Activated CD4-positive, alpha-beta T cell treated with anti-CD3 and anti-CD28 coated beads, Interleukin-2, amount 50 U/mL, for 4 hours (primary cell): ENCODE data around the gene NGLY1.

Experiments
- DNase-seq, 2 experiments: peaks; one replicate each; pipeline ENCODE4 v3.0.0-alpha.2; 2020

NGLY1 gene

DNA sequence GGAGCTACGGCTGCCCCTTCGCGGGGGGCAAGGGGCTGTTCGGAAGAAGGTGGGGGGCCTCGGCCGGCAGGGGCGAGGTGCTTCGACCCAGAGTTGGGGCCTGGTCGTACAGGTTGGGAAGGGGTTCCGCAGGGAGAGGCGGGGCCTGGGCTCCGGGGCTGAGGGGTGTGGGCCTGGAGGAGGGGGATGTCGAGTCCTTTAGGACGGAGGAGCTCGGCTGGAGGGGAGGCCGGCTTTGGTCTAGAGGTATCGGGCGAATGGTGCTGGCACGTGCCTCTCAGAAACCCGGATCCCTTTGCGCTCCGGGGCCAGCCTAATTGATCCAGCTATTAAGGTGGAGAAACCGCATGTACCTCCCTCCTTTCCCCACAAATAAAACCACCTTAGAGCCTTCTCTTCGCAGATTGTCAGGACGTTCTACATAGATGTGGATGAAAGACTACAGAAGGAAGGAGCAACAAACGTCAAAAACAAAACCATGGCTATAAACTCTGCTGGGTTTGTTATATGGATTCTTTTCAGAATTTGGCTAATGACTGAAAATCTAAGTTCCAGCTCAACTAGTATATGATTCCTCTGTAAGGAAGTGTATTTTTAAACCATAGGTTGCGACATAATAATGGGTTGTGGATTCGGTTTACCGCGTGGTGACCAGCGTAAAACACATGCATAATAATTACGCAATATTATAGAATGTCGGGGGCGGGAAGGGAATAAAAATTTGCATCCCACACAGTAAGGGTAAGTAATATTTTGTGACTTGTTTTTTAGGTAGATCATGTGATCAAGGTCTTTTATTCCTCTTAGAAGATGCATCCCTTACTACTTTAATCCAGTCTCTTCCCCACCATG, 644 bp upstream of the NGLY1 start:
- DNase-seq = no peak

DNA sequence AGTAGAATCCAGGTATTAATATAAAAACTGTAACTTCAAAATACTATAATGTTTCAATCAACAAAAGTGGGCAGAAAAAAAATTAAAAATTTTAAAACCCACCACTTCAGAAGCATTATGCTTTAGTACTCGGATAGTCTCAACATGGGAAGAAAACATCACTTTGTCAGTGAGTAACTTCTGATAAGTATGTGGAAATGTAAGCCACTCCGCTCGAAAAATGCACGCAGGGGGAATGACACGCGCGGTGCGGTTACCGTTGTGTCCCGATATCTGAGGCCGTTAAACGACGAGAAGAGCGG, 656 bp downstream of the NGLY1 start:
- no peak for DNase-seq

DNA sequence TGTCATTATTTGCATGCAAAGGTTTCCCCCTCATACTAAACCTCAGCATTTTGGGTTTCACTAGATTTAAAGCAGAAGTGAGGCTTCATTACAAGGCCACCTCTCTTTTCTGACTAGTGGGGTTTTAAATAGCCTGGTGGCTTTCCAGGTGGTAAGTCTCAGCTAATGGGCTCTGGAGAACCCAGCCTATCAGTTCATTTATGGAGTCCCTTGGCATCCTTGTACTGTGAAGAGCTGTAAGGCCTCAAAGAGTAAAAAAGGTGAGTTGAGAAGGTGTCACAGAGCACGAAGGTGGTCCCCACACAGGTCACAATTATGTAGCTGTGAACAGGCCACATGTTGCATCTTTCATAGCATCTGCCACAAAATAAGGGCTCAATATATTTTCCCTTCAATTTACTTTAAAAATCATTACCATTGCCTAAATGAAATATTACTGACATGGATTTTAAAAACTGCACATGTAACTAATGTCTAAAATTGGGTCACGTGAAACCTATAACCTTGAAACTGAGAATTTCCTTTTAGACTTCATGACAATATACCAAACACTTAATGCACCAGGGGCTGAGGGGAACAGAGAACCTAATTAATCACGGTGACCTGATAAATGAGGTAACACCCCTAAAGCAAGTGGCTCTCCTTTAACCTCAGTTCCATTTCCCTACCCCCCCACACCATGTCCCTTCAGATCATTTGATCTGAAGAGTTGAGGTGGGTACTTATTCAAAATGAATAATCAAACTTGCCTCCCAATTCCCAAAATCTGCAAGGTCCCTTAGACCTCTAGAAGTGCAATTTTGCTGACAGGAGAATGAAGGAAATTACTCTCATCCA, 1.3 kb downstream of the NGLY1 start:
- no peak for DNase-seq

DNA sequence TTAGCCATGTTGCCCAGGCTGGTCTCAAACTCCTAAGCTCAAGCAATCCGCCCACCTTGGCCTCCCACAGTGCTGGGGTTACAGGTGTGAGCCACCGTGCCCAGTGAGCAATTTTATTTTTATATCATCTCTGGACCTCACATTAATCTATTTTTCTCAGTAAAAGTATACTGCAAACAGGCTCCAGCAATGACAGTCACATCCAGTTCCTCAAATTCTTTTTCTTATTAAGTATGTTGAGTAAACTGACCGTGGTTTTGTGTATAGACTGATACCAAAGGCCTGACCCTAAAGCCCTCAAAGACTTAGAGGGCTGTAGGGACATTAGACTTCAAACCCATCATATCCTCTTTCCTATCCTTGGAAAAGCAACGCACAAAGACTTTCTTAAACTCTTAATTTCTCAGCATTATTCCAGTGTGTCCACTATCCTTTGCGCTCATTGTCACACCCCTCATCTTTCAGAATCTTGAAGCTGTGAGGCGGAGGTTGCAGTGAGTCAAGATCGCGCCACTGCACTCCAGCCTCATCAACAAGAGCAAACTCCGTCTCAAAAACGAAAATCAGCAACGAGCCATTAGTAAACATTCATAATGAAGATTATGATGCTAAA, 2.0 kb downstream of the NGLY1 start:
- no peak for DNase-seq

DNA sequence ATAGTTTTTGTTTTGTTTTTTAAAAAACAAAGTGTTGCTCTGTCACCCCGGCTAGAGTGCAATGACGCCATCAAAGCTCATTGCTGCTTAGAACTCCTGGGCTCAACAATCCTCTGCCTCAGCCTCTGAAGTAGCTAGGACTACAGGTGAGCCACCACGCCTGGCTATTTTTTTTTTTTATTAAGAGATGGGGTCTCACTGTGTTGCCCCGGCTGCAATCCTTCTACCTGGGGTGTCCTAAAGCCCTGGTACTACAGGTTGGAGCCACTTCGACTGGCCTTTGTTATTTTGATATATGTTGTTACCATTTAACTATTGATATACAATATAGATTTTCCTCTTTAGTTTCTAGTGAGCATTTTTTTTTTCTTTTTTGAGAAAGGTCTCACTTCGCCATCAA, 2.6 kb downstream of the NGLY1 start:
- no peak for DNase-seq

DNA sequence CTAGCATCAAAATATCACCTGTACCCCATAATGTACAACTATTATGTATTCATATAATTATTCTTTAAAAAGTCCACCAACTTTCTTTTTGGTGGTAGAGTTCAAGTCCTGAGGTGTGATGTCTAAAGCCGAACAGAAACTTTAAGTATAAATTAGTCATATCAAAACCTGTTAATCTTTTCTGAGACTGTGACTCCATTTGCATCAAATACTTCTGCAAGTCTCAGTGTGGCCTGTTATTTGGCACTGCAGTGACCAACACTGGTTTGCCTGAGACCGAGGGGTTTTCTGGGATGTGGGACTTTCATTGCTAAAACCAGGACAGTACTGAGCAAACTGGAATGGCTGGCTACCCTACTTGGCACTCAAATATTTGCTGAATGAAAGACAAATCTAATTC, 7.3 kb downstream of the NGLY1 start:
- DNase-seq = no peak

DNA sequence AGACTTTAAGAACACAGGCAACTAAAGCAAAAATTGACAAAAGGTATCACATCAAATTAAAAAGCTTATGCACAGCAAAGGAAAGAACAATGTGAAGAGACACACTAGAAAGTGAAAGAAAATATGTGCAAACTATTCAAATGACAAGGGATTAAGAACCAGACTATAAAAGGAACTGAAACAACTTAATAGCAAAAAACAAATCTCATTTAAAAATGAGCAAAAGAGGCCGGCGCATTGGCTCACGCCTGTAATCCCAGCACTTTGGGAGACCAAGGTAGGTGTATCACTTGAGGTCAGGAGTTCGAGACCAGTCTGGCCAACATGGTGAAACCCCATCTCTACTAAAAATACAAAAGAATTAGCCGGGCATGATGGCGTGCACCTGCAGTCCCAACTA, 14.4 kb downstream of the NGLY1 start:
- no peak for DNase-seq

DNA sequence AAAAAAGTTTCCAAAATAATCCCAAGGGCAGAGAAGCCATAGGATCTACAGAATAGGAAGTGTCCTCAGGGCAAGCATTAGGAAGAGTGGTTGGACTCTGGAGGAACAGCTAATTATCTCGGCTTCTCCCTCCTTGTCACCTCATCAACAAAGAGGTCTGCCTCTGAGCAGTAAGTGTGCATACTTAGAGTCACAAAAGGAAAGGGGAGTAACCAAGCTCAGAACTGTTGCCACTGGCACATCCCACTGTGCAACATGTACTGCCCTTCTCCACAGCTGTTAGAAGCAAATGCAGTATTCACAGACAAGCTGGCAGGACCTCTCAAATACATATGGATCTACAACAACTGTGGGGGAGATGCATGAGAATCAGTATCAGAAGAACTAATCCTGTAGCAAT, 31.5 kb downstream of the NGLY1 start:
- no peak for DNase-seq

DNA sequence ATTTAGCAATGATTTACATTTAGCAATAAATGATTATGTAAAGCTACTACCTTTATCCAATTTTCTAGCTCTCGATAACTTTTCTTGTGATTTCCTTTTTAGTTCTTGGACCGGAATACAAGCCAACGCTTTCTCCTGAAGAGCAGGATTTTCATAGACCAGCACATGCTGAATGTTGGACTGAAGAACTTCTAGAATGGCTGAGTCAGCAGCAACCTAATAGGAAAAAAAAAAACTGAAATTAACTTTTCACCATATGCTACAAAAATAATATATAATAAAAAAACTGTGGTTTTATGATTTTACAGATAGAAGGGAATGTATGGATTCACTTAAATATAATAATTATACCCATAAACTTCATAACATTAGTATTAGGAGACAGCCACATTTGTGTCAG, 32.2 kb downstream of the NGLY1 start:
- DNase-seq = no peak

DNA sequence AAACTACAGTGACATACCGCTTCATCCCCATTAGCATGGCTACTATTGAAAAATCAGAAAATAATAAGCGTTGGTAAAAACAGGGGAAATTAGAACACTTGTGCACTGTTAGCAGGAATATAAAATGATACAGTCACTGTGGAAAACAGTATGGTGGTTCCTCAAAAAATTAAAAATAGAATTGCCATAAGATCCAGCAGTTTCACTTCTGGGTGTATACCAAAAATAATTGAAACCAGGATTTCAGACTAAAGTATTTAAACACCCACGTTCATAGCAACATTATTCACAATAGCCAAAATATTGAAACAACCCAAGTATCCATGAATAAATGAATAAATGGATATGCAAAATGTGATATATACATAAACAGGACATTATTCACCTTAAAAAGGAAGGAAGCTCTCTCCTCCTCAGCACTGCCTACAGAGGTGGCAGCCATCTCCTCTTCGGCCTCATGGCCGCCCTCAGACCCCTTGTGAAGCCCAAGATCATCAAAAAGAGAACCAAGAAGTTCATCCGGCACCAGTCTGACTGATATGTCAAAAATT, 34.1 kb downstream of the NGLY1 start:
- no peak for DNase-seq

DNA sequence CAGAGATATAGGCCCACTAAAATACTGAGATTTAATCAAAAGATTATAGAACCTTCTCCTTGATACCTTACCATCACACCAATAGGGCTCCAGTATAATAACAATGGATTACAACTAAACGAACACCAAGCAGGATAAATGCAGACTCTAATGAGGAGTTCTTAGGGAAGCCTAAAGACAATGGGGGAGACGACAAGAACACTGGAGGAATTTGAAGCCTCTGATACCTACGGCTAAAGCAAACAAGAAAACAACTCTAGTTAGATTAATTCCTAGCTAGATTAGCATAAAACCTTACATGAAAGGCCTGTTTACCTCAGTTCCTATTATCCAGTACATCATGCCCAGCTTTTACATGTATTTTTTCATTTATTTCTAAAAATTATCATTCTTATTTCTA, 35.1 kb downstream of the NGLY1 start:
- DNase-seq = no peak

DNA sequence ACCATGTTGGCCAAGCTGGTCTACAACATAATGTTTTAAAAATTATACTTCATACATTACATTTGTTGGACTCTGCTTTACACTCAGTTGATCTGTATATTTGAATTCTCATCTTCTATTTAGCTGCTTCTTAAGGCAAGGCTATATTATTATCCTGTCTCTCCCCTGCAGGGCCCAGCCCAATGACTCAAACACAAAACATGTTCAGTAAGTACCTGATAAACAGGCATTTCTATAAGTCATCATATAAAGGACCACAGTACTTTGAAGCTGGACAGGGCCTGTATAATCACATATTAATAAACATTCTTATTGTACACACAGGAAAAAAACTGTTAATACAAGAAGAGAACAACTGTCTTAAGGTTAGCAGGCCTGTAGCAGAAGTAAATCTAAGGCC, 36.2 kb downstream of the NGLY1 start:
- no peak for DNase-seq

DNA sequence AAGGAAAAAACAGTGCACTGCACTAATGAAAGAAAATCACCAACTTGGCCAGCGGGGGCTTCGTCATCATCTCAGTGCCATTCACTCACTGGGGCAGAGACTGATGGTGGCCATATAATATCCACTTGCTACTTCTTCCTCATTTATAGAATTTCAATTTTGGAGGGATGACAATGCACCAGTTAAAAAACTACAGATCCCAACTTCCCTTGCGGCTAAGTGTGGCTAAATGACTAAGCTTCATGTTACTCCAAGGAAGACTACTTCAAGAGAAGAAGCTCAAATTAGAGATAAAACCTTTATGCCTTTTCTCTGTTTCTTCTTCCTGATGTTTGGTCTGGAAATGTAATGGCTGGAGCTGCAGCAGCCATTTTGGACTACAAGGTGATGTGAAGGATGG, 38.8 kb downstream of the NGLY1 start:
- DNase-seq = no peak

DNA sequence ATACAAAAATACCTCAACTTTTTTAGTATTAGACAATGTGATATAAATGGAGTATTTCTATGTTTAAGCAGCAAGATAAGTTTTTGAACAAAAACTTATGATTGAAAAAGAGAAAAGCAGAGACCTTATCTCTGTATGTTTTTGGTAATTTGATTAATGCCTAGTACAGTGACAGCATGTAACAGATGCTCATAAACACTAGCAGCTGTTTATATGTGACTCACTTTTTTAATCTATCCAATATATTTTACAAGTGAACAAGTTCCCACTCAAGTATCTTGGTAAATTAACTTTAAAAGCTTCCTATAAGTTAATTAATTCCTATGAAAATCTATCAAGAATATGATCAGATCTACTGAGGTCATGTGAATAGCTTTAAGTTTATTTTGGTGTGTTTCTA, 55.1 kb downstream of the NGLY1 start:
- no peak for DNase-seq

DNA sequence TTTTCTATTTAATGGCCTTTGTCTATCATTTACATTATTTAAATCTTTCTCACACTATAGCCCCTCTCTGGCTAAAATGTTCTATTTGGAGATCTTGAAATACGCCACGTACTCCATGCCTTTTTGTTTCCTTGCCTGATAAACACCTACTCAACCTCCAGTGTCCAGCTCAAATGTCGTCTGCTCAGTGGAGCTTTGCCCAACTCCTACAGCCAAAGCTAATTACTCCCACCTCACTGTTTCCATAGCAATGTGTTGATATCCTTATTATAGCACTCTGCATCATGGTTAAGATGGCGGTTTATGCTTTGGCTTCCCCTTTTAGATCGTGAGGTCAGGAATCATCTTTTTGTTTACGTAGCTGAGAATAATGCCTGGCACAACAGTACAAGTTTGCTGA, 55.9 kb downstream of the NGLY1 start:
- no peak for DNase-seq

DNA sequence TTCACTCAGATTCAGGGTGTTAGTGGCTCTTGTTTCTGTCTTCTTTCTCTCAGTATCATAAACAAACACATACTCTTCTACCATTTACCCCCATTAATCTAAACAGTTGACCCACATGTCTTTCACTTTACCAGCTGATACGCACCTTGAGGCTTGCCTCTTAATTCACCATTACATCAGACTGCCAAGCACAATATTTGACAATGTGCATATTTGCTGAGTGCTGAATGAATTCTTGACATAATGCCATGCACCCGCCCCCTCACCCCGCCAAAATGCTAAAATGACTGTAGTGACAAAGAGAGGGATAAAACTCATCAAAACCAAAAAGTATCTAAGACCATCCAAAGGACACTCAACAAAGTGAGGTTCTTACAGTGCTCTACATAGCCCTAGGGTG, 57.4 kb downstream of the NGLY1 start:
- no peak for DNase-seq

DNA sequence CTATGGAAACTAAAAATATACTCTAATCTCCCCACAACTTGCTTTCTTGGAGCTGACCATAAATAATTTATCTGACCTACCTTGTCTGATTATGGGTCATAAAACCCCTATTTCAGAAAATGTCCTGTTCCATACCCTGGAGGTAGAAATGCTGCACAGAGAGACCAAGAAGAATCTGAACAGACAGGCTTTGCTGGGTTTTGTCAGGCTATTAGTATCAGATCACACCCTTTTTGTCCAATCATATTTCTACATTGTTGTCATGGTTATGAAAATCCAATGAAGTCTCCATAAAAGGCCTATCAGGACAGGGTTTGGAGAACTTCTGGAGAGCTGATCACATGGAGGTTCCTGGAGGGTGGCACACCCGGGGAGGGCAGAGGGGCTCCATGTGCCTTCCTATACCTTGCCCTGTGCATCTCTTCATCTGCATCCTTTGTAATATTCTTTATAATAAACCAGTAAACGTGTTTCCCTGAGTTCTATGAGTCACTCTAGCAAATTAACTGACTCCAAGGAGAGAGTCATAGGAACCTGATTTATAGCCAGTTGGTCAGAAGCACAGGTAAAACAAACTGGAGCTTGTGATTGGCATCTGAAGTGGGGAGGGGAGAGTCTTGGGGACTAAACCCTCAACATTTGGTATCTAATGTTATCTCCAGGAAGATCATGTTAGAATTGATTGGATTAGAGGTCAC, 58.1 kb downstream of the NGLY1 start:
- no peak for DNase-seq

DNA sequence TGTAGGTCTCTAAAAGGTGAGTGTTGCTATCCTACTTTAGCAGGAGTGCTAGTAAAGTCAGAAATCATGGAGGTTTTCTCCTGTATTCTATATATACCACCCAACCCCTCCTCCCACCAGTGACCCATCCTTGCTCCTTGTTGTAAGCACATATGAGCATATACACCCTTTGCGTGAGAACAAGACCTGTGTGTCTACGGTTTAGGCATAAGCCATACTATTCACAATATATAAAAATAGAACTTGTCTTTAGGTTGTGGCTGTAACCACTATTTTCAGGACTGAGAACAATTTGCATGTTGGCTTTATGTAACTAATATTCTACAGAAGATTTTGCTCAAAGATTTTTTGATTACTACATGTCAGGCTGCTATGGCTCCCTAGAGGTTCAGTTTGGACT, 59.4 kb downstream of the NGLY1 start:
- DNase-seq = no peak

DNA sequence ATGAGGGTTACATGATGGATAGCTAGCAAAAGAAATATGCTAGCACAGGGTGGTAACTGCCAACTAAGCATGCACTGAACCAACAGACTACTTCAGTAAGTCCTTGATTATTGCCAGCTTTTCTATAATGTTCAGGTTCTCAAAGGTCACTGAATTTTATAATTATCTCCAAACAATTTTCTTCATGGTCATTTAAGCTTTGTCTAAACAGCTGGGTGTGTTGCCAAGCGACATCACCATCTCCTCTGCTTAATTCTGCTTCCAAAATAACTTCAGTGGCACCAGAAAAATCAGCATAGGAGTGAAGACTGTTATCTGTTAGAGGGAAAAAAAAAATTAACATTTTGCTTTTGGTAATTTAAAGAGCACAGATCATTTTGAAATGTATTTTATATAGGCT, 63.9 kb downstream of the NGLY1 start:
- DNase-seq = no peak

DNA sequence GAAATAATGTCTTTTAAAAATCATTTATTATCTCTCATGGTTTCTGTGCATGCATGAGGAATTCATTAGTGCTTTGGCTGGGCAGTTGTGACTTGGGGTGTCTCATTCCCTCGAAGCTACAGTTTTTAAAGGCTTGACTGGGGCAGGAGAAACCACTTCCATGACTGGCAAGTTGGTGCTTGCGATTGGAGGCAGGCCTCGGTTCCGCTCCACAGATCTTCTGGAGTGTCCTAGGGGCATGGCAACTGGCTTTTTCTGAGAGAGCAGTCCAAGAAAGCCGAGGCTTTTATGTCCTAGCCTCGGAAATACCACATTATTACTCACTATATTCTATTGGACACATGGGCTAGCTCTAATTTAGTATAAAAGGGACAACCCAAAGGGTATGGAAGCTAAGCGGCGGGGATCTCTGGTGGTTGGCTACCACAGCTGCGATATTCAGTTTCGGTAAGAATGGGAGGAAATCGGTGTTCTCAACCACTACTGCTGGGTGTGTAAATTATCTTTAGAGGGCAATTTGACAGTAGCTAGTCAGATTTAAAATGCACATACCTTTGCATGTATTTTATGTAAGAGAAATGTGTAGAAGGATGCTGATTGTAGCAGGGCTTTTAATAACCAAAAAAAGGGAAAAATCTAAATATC, 69.8 kb downstream of the NGLY1 start:
- DNase-seq = no peak

DNA sequence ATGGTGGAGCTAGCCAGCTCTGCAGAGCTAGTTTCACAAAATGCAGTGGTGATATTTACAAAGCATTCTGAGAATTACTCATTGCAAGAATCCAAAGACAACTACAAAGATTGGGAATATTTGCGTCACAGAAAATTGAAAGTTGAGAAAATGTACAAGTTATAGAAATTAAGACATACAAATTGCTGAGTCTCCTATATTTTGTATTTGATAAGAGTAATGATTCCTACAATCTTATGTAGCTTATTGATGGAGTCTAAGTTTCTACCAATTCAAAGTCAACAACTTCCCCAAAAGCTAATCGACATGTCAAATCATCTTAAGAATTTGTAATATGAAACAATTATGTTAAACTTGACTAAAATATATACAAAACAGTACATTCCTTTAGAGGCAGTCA, 72.2 kb downstream of the NGLY1 start:
- no peak for DNase-seq

DNA sequence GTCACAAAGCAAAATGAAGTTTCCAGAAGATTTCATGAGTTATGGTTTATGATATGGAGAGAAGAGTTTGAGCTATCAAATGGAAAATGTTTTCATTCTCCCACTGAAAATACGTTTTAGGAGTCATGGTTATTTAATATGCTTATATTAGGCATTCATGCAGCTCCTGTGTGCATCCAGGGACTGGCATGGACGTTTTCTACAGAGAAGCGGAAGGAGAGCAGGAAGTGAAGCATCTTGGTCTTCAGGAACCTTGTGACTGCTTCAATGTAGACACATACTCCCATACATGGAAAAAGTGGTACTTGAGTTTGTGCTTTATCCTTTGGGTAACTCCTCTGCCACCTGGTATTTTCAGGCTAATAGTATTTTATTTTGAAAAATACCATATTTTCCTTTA, 75.2 kb downstream of the NGLY1 start:
- DNase-seq = no peak
